Measurements from ENCODE around the gene DAZAP1. TPM values are rescaled to one million over a fixed set of nuclear protein-coding genes. Genes with fewer than 3 reads are reported as not detected.

DAZAP1 gene
- total and polyA plus RNA-seq, 4 donors: 5.4 to 45.0 (median 29.7) TPM

DNA sequence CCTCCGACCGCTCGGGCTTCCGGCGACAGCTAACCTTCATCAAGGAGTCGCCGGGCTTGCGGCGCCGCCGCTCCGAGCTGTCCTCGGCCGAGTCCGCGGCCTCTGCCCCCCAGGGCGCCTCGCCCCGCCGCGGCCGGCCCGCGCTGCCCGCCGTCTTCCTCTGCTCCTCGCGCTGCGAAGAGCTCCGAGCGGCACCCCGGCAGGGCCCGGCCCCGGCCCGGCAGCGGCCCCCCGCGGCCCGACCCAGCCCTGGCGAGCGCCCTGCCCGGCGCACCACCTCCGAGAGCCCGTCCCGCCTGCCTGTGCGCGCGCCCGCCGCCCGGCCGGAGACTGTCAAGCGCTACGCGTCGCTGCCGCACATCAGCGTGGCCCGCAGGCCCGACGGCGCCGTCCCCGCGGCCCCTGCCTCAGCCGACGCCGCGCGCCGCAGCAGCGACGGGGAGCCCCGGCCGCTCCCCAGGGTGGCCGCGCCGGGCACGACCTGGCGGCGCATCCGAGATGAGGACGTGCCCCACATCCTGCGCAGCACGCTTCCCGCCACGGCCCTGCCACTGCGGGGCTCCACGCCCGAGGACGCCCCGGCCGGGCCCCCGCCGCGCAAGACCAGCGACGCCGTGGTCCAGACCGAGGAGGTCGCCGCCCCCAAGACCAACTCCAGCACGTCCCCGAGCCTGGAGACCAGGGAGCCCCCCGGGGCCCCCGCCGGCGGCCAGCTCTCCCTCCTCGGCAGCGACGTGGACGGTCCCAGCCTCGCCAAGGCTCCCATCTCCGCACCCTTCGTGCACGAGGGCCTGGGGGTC lies 62.1 kb downstream of the DAZAP1 start:
- TF ChIP-seq HNF4G (IDR thresholded peaks at IDR 0.05) (no peak), RAD21 (IDR thresholded peaks at IDR 0.05) (no peak), FOXA2 (IDR thresholded peaks at IDR 0.05) (no peak), FOXA1 (IDR thresholded peaks at IDR 0.05) (no peak), TAF1 (conservative IDR thresholded peaks at IDR 0.05) (no peak), RXRA (IDR thresholded peaks at IDR 0.05) (no peak), NR2F2 (IDR thresholded peaks at IDR 0.05) (no peak), EGR1 (IDR thresholded peaks at IDR 0.05; ENCODE audit: low read depth in 2 of 2) (no peak), GABPA (IDR thresholded peaks at IDR 0.05 in 1 of 2, conservative IDR thresholded peaks at IDR 0.05 in 1 of 2) (no peak), HNF4A (conservative IDR thresholded peaks at IDR 0.05) (no peak), JUND (IDR thresholded peaks at IDR 0.05) (no peak), SP1 (IDR thresholded peaks at IDR 0.05) (no peak)
- TF ChIP-seq, protein P1, sequence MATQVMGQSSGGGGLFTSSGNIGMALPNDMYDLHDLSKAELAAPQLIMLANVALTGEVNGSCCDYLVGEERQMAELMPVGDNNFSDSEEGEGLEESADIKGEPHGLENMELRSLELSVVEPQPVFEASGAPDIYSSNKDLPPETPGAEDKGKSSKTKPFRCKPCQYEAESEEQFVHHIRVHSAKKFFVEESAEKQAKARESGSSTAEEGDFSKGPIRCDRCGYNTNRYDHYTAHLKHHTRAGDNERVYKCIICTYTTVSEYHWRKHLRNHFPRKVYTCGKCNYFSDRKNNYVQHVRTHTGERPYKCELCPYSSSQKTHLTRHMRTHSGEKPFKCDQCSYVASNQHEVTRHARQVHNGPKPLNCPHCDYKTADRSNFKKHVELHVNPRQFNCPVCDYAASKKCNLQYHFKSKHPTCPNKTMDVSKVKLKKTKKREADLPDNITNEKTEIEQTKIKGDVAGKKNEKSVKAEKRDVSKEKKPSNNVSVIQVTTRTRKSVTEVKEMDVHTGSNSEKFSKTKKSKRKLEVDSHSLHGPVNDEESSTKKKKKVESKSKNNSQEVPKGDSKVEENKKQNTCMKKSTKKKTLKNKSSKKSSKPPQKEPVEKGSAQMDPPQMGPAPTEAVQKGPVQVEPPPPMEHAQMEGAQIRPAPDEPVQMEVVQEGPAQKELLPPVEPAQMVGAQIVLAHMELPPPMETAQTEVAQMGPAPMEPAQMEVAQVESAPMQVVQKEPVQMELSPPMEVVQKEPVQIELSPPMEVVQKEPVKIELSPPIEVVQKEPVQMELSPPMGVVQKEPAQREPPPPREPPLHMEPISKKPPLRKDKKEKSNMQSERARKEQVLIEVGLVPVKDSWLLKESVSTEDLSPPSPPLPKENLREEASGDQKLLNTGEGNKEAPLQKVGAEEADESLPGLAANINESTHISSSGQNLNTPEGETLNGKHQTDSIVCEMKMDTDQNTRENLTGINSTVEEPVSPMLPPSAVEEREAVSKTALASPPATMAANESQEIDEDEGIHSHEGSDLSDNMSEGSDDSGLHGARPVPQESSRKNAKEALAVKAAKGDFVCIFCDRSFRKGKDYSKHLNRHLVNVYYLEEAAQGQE (IDR thresholded peaks at IDR 0.05): no peak
- TF ChIP-seq, protein P2, sequence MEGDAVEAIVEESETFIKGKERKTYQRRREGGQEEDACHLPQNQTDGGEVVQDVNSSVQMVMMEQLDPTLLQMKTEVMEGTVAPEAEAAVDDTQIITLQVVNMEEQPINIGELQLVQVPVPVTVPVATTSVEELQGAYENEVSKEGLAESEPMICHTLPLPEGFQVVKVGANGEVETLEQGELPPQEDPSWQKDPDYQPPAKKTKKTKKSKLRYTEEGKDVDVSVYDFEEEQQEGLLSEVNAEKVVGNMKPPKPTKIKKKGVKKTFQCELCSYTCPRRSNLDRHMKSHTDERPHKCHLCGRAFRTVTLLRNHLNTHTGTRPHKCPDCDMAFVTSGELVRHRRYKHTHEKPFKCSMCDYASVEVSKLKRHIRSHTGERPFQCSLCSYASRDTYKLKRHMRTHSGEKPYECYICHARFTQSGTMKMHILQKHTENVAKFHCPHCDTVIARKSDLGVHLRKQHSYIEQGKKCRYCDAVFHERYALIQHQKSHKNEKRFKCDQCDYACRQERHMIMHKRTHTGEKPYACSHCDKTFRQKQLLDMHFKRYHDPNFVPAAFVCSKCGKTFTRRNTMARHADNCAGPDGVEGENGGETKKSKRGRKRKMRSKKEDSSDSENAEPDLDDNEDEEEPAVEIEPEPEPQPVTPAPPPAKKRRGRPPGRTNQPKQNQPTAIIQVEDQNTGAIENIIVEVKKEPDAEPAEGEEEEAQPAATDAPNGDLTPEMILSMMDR (IDR thresholded peaks at IDR 0.05; ENCODE audit: low read depth, low read length, missing input control): no peak
- TF ChIP-seq, protein P3, sequence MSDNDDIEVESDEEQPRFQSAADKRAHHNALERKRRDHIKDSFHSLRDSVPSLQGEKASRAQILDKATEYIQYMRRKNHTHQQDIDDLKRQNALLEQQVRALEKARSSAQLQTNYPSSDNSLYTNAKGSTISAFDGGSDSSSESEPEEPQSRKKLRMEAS (IDR thresholded peaks at IDR 0.05): no peak
- TF ChIP-seq, protein P4, sequence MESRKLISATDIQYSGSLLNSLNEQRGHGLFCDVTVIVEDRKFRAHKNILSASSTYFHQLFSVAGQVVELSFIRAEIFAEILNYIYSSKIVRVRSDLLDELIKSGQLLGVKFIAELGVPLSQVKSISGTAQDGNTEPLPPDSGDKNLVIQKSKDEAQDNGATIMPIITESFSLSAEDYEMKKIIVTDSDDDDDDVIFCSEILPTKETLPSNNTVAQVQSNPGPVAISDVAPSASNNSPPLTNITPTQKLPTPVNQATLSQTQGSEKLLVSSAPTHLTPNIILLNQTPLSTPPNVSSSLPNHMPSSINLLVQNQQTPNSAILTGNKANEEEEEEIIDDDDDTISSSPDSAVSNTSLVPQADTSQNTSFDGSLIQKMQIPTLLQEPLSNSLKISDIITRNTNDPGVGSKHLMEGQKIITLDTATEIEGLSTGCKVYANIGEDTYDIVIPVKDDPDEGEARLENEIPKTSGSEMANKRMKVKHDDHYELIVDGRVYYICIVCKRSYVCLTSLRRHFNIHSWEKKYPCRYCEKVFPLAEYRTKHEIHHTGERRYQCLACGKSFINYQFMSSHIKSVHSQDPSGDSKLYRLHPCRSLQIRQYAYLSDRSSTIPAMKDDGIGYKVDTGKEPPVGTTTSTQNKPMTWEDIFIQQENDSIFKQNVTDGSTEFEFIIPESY (IDR thresholded peaks at IDR 0.05): no peak
- H3K36me3 ChIP-seq (ENCODE audit: control insufficient read depth in 4 of 4, insufficient read depth in 3 of 4, low read depth in 1 of 4, low read length in 3 of 4): no peaks in the 10 kb centered on the region
- no peak overlapping the region for H3K27ac ChIP-seq (ENCODE audit: low read depth in 1 of 2, low read length in 2 of 2)
- H3K4me1 ChIP-seq (ENCODE audit: control insufficient read depth in 4 of 4, insufficient read depth in 4 of 4, low read length in 3 of 4): peaks cover 30 to 69% (median 44%) of the 10 kb centered on the region in 4 donors
- H3K4me3 ChIP-seq (ENCODE audit: low read depth in 1 of 3, low read length in 3 of 3): peak overlapping the region in 1 of 3 donors; percentile 50
- 3% methylated on average over 117 of the region's 117 CpGs for WGBS
- peaks cover 0 to 11% (median 7%) of the 10 kb centered on the region in 4 donors for H3K27me3 ChIP-seq (ENCODE audit: control insufficient read depth in 4 of 4, insufficient read depth in 4 of 4, low read length in 3 of 4)
- DNase-seq (ENCODE audit: low spot score): no peak
- no peaks in the 10 kb centered on the region for H3K9me3 ChIP-seq (ENCODE audit: control insufficient read depth in 4 of 4, low read length in 3 of 4)
- no peak overlapping the region for H3K9ac ChIP-seq (ENCODE audit: low read depth in 1 of 2, low read length in 2 of 2)
